GM04503 (cell line): ENCODE data around the gene CLASRP.

Experiments used
- DNase-seq: peaks from one replicate; pipeline ENCODE4 v3.0.0-alpha.2; 2012; ENCODE audit warnings: low read depth

CLASRP gene

DNA sequence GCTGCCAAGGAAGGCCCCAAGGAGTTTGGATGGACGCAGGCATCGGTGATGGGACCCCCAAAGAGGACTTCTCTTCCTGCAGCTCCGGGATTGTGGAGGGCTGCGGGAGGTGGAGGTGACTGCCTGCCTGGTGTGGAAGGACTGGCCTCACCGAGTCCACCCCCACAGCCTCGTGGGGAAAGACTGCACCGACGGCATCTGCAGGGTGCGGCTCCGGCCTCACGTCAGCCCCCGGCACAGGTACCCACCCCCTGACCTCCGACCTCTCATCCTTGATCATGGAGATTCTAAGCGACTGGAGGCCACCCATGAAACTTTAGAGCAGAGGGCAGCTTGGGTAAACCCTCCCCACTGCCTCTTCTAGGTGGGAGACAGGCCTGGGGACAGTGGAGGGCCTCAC, 16.9 kb upstream of the CLASRP start:
- no peak for DNase-seq

DNA sequence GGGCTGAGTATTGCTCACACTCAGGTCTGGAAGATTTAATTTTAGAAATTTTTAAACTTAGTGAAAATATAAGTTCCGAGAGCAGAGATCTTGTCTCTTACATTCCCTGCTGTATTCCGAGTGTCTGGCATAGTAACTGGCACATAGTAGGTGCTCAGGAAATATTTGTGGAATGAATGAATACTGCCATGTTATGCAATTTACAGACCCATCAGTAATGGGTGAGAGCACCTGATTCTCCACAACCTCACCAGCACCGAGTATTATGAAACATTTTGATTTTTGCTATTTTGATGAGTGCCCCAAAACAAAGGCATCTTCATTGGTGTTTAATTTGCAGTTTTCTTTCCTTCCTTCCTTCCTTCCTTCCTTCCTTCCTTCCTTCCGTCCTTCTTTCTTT, 15.8 kb upstream of the CLASRP start:
- no peak for DNase-seq

DNA sequence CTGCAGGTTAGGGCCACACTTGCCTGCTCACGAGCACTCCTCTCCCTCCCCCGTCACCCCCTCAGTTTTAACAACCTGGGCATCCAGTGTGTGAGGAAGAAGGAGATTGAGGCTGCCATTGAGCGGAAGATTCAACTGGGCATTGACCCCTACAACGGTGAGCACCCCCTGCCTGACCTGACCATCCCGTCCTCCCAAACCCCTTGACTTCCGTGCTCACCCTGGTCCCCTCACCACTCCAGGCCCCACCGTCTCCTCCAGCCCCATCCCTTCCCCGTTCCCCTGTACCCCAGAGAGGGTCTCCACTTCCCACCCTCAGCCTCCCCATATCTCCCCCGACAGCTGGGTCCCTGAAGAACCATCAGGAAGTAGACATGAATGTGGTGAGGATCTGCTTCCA, 13.6 kb upstream of the CLASRP start:
- no peak for DNase-seq

DNA sequence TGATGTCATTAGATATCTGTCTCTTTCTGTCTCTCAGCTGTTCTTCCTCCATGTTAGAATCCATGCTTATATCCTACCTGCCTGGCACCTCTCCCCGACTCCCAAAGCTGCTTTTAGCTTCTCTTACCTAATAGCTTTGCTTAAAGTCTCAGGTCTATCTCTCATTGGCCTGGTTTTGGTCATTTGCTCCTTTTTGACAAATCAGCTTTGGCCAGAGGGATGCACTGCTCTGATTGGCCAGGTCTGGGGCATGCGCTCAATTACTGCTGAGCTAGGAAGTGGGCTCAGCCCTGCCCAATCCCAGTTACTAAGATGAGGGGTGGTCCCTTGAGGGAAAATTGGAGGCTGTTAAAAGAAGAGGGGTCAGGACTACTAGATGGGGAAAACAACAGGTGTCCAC, 11.5 kb upstream of the CLASRP start:
- no peak for DNase-seq

DNA sequence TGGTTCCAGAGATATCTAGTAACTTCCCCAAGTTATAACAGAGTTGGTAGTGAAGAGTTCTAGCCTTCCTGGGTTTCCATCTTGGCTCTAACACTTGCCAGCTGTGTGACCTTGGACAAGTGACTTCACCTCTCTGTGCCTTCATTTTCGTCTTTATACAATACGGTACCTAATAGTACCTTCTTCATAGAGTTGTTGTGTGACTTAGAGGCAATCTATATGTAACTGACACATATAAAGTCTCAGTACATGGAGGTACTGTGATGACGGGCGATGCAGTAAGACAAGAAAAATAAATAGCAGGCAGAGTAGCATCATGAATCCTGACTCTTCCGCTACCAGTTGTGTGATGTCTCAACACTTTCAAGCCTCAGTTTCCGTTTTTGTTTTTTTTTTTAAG, 8.0 kb upstream of the CLASRP start:
- no peak for DNase-seq

DNA sequence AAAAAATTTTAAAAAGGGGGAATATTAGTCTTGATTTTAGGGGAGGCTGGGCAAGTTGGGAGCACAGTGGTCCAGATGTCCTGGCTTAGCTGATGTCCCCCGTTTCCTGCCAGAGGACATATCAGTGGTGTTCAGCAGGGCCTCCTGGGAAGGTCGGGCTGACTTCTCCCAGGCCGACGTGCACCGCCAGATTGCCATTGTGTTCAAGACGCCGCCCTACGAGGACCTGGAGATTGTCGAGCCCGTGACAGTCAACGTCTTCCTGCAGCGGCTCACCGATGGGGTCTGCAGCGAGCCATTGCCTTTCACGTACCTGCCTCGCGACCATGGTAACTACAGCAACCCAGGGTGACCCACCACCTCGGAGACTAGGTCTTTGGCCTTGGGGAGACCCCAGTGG, 6.4 kb upstream of the CLASRP start:
- no peak for DNase-seq

DNA sequence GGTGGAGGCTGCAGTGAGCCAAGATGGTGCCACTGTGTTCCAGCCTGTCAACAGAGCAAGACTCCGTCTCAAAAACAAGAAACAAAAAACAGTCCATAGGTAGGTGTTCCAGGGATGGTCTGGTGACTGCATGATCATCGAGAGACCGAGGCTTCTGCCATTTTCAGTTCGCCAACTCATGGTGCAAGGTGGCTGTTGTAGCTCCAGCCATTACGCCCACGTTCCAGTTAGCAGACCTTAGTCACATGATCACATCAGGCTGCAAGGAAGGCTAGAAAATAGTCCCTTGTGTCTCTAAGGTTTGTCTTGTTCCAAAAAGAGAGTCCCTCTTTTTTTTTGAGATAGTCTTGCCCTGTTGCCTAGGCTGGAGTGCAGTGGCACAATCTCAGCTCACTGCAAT, 3.1 kb upstream of the CLASRP start:
- DNase-seq = no peak

DNA sequence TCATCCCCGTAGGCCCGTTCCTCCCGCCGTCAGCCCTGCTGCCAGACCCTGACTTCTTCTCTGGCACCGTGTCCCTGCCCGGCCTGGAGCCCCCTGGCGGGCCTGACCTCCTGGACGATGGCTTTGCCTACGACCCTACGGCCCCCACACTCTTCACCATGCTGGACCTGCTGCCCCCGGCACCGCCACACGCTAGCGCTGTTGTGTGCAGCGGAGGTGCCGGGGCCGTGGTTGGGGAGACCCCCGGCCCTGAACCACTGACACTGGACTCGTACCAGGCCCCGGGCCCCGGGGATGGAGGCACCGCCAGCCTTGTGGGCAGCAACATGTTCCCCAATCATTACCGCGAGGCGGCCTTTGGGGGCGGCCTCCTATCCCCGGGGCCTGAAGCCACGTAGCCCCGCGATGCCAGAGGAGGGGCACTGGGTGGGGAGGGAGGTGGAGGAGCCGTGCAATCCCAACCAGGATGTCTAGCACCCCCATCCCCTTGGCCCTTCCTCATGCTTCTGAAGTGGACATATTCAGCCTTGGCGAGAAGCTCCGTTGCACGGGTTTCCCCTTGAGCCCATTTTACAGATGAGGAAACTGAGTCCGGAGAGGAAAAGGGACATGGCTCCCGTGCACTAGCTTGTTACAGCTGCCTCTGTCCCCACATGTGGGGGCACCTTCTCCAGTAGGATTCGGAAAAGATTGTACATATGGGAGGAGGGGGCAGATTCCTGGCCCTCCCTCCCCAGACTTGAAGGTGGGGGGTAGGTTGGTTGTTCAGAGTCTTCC, 1.3 kb upstream of the CLASRP start:
- no peak for DNase-seq

DNA sequence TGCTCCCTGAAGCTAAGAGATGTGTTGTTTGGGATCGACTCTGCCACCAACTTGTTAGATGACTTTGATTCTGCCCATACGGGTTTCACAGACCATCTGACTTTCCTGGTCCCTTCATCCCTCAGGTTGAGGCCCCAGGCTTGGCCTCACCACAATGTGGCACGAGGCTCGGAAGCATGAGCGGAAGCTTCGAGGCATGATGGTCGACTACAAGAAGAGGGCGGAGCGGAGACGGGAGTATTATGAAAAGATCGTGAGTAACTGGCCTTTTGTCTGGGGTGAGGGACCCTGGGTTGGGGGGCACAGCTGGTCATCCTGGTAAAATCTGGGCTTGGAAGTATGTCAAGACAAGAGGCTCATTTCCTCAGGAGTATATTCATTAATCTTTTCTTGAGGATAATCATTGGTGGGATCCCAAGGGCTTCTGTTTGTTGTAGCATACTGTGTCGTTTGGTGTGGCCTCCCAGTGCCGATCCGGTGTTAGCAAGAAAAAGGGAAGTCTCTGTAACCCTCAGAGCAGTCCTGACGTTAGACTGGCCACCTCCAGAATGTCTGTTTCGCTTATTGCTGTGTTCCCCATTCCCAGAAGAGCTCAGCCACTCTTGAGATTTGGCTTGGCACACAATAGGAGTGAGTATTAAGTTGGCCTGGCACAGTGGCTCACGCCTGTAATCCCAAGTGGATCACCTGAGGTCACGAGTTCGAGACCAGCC, 1.4 kb downstream of the CLASRP start:
- DNase-seq = no peak

DNA sequence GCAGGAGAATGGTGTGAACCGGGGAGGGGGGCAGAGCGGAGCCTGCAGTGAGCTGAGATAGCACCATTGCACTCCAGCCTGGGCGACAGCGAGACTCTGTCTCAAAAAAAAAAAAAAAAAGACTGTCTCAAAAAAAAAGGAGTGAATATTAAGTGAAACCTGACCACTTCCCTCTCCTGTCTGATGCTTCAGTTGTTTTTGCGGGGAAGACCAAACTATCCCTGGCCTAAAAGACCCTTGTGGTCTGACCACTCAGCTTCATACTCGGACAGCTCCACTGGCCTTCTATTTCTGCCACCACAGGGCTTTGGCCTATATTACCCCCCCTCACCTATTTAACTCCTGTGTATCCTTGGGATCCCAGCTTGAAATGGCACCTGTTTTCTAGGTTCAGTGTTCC, 2.3 kb downstream of the CLASRP start:
- no peak for DNase-seq

DNA sequence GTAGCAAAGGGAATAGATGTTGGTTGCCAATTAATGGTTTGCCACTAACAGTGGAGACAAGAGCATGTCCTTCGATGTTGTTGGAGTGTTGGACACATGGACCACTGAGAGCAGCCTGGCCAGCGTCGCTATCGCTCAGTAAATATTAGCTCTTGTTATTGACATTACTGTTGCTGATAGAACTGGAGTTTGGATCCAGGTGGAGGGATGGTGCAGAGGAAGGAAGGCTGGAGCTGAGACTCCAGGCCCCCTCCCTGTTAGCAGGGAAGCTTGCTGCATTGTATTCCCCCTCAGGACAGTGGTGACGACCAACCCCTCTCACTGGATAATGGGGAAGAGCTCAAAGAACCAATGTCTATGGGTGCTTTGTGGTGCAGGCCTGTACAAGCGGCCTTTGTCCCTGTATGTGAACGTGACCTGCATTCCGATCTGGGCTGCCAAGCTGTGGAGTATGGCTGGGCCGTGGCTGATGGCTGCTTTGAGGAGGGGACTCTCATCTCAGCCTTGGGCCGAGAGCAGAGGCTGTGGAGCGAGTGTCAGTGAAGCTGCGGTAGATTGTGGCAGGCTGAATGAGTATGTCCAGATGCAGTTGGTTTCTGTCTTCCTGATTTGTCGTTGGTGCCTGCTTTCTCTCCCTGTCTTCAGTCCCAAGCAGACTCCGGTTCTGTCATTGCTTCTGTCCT, 7.0 kb downstream of the CLASRP start:
- DNase-seq = no peak

DNA sequence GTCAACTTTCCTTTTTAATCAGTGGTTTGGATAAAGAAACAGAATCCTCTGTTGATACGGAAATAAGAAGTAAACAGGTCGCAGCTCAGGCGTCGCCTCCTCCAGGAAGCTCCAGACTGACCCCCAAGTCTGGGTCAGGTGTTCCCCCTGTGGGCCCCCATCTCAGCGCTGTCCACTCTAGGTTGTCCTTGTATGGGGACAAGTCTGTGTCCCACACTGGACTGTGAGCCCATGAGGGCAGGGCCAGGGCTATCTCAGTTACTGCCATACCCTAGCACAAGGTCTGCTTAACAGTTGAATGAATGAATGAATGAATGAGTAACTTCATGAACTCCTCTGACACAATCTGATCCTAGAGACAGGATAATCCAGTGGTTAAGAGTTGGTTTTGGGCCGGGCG, 7.5 kb downstream of the CLASRP start:
- DNase-seq = no peak

DNA sequence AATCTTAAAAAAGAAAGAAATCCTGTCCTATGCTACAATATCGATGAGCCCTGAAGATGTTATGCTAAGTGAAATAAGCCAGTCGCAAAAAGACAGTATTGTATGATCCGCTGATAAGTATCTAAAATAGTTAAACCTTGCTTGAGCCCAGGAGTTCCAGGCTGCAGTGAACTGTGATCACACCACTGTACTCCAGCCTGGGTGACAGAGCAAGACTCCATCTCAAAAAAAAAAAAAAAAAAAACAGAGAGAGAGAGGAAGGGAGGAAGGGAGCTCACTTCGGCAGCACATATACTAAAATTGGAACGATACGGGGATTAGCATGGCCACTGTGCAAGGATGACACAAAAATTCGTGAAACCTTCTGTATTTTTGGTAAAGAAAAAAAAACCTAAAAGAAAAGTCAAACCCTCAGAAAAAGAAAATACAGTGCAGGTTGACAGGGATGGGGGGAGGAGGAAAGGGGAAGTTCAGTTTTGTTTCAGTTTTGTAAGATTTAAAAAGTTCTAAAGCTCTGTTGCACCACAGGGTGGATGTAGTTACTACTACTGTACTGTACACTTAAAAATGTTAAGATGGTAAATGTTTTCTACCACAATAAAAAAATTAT, 8.4 kb downstream of the CLASRP start:
- DNase-seq = no peak

DNA sequence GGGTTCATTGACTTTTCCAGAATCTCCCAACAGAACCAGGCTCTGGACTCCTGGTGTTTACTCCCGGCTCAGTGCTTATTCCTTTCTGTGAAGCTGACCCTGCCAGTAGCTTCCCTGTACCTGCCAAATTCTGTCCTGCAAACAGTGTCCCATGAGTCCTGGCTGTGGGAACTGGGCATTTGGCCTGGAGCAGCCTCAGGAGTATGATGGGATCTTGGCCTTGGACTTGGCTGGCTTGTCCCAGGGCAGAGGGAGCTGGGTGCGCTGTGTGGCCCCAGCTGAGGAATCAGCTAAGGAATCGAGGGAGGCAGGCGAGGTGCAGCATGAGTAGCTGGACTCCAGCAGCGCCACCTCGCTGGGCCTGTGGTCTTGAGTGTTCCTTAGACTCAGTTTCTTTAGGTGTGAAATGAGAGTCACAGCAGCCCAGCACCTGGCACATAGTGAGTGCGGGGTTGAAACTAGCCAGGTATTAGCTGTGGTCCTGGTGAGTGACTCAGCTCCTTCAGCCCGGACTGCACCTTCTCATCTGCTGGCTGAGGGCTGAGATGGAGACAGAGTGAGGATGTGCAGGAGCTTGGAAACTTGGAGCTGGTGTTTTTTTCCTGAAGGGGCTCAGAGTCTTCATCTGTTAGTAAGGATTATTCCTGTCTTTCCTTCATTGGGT, 10.4 kb downstream of the CLASRP start:
- no peak for DNase-seq

DNA sequence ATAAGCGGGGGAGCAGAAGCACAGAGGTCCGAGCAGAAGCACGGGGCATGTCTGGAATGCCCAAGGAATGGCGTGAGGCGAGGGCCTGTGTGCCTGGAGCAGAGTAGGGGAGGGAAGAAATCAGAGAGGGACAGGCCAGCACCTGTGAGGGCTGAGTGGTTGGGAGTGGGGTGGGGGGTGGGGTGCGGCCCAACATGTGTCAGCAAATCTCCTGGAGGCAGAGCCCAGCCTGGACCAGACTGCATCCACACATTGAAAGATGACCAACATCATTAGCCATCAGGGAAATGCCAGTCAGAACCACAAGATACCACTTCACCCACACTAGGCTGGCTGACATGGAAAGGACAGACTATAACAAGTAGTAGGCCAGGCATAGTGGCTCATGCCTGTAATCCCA, 11.2 kb downstream of the CLASRP start:
- no peak for DNase-seq

DNA sequence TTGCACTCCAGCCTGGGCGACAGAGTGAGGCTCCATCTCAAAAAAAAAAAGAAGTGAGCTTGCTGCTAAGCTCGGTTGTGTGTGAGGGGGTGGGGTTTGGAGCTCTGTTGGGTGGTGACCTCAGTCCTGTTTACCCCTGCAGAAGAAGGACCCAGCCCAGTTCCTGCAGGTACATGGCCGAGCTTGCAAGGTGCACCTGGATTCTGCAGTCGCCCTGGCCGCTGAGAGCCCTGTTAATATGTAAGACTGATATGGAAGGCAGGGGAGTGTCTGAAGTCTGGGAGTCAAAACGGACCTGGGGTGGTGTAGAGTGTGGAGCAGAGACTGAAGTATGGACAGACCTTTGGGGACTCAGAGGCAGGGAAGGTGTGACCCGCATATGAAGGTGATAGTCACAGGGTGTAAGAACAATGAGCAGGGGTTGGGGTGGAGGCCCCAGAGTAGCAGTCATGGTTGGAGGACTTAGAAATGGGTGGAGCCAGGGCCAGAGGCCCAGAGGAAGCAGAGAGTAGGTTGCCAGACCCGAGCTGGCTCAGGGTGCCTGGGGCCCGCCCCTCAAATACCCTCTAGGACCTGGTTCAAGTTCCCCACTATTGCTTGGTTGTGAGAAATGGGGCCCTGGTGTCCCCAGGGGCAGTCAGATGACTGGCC, 13.2 kb downstream of the CLASRP start:
- DNase-seq = no peak

DNA sequence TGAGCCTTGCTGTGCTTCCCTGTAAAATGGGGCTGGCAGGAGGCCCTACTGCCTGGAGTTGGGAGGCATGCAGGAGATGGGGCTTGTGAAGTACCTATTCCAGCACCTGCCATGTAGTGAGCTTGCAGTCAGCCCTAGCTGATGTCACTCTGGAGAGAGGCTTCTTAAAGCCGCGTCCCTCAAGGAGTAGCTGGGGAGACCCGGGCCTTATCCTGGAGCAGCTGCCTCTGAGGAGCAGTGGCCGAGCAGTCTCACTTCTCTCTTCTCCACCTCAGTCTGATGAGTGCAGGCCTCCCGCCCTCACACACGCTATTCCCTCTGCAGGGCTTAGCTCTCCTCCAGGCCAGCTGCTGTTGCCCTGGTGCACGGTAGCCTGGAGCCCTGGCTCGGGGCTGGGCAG, 18.0 kb downstream of the CLASRP start:
- no peak for DNase-seq

DNA sequence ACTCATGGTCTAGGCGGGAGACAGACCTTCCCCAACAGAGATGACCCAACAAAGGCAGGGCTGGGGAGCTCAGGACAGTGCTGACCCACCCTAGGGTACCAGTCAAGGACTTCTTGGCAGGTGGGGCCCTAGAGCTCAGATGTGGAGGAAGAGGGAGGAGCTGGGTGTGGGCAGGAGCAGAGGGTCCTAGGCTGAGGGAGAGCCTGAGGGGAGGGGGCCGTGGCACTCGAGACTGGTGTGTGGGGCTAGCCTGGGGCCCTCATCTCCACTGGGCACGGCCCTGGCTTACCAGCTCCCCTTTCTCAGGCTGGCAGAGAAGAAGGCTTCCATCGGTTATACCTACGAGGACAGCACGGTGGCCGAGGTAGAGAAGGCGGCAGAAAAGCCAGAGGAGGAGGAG, 18.6 kb downstream of the CLASRP start:
- DNase-seq = no peak

DNA sequence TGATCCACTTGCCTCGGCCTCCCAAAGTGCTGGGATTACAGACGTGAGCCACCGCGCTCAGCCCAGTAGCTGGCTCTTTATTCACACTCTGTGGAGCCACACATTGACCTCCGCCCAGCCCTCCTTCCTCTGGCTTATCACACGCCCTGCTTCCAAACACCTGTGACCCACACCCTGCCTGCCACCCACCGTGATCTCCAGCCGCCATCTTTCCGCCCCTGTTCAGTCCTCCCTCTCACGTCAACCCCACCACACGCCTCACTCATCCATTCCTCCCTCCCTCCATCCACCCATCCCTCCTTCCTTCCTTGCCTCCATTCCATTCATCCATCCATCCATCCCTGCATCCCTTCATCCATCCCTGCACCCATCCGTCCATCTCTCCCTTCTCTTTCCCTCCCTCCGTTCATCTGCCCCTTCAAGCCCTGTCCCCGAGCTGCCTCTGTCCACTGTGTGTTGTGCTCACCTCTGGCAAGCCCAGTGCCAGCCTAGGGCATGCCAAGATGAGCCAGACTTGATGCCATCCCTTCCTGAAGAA, 19.8 kb downstream of the CLASRP start:
- DNase-seq = no peak

DNA sequence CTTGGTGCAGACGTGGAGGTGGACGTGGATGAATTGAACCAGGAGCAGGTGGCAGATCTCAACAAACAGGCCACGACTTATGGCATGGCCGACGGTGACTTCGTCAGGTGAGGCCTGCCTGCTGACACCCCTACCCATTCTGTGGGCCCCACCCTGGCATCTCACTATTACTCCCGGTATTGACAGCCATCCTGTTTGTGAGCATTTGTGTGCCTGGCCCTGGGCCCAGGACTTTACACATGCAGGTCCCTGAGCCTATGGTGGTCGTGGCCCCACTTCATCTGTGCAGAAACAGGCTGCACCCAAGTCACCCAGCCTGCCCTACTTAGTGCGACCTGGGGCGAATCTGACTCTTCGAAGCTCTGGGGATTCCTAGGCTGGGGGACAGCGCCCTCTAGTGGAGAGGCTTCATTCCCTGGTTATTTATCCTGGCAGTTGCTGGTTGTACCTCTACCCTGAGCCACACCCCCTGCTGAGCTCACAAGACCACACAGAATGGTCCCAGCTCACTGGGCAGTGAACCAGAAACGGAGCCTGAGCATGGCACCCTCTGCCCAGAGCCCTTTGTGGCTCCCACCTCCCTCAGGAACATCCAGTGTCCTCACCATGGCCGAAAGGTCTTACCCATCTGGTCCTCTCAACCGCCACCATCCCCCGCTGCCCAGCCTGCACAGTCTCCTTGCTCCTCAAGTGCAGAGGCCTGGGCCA, 20.6 kb downstream of the CLASRP start:
- DNase-seq = no peak

DNA sequence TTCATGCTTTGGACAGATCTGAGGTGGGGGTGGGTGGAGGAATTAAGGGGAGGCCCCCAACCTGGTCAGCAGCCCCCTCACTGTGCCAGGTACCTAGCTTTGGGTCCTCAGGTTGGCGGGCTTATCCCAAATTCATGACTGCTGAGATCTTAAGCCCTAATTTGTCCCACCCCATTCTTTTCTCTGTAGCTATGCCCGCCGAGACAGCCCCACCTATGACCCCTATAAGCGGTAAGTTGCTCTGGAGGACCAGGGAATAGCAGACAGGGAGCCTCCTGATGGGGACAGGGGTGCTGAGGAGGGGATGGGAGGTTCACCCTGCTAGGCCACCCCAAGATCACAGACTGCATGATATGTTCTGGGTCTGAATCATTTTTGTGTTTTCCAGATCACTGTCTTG, 23.1 kb downstream of the CLASRP start:
- DNase-seq = no peak
